Gastrocnemius medialis (tissue), 4 donors: ENCODE measurements around the gene RAB7A. TPM values are rescaled to one million over a fixed set of nuclear protein-coding genes. Genes with fewer than 3 reads are reported as not detected.

ENCODE experiments used
- ATAC-seq, 2 donors: fragments of 150-250 bp; one replicate each; pipeline ENCODE4 v1.9.1; 2016
- DNase-seq, 2 donors: peaks; one replicate each; pipeline ENCODE4 v3.0.0-alpha.2; 2019
- H3K27ac ChIP-seq, 4 donors: fragments of 200-600 bp; sonication (generic); 1 replicate in 1 of 4; 2 replicates in 3 of 4; pipeline ENCODE4 v1.5.1; 2016 to 2018; ENCODE audit warnings: mild to moderate bottlenecking in 2 of 4, moderate library complexity in 1 of 4
- H3K27me3 ChIP-seq, 3 donors: fragments of 200-600 bp; sonication (generic) in 2 of 3; 1 replicate in 1 of 3; 2 replicates in 2 of 3; pipeline versions ENCODE4 v1.5.1 to v1.6.0; 2016 to 2019; ENCODE audit warnings: mild to moderate bottlenecking in 1 of 3, moderate library complexity in 1 of 3
- H3K36me3 ChIP-seq, 2 donors: fragments of 200-600 bp; sonication (generic) in 1 of 2; one replicate each; pipeline ENCODE4 v1.5.1; 2017 to 2018
- H3K4me1 ChIP-seq, 2 donors: fragments of 200-600 bp; sonication (generic) in 1 of 2; one replicate each; pipeline ENCODE4 v1.5.1; 2016 to 2017; ENCODE audit warnings: mild to moderate bottlenecking in 2 of 2
- H3K4me3 ChIP-seq, 4 donors: fragments of 200-600 bp; sonication (generic) in 3 of 4; 1 replicate in 1 of 4; 2 replicates in 3 of 4; pipeline ENCODE4 v1.5.1; 2016 to 2019; ENCODE audit warnings: mild to moderate bottlenecking in 2 of 4
- H3K9me3 ChIP-seq, 3 donors: fragments of 200-600 bp; sonication (generic) in 2 of 3; 1 replicate in 1 of 3; 2 replicates in 2 of 3; pipeline ENCODE4 v1.5.1; 2016 to 2019
- CTCF ChIP-seq, 5 experiments: fragments of 450-650 bp in 3 of 5; fragments of 200-600 bp in 2 of 5; sonication (generic) in 2 of 5; IDR thresholded peaks in 4 of 5; conservative IDR thresholded peaks in 1 of 5; 1 replicate in 4 of 5; 2 replicates in 1 of 5; pipeline ENCODE4 v1.5.1; 2016 to 2019; ENCODE audit warnings: antibody characterized with exemption in 5 of 5, mild to moderate bottlenecking in 3 of 5, moderate library complexity in 3 of 5
- POLR2A ChIP-seq, 2 donors: fragments of 450-650 bp; IDR thresholded peaks; one replicate each; pipeline ENCODE4 v1.6.1; 2017; ENCODE audit warnings: antibody characterized with exemption in 2 of 2, mild to moderate bottlenecking in 2 of 2, moderate library complexity in 2 of 2
- in situ Hi-C, 4 donors: fragments of 200-750 bp; cut with MboI; loops; one replicate each; pipeline versions ENCODE4 v1.15.0 to v1.8.0; 2017; ENCODE audit warnings: low sequenced_read_pairs in 4 of 4
- intact Hi-C: fragments of 100-400 bp; cut with DNase I; formaldehyde crosslinking; loops from one replicate; pipeline ENCODE4 v1.15.1; 2023; ENCODE audit warnings: low total_unique reads
- total RNA-seq, 4 donors: library from RNA; depleted of rRNA; stranded (reverse); fragments of >200 nt; gene quantifications; one replicate each; pipeline versions ENCODE4 v1.1.0 to v1.2.3, GENCODE V29; 2016

Gene RAB7A
- total RNA-seq, 4 donors from 2014 or later, result 102 to 190 (median 149) TPM

- no peak for ATAC-seq
- TF ChIP-seq CTCF (IDR thresholded peaks at IDR 0.05 in 4 of 5, conservative IDR thresholded peaks at IDR 0.05 in 1 of 5), result no peak
- no peak for TF ChIP-seq POLR2A (IDR thresholded peaks at IDR 0.05)
- H3K36me3 ChIP-seq, result no peaks in the 10 kb centered on the region
- H3K27ac ChIP-seq, result no peak overlapping the region
- no peaks in the 10 kb centered on the region for H3K9me3 ChIP-seq
- no peaks in the 10 kb centered on the region for H3K27me3 ChIP-seq
- no peak overlapping the region for H3K4me3 ChIP-seq
- intact Hi-C loops, result no loop called here
- H3K4me1 ChIP-seq, result no peaks in the 10 kb centered on the region
- DNase-seq, result no peak
- in situ Hi-C loops, result no loop called here
Observed at GRCh38 chr3:128702391-128702790, 23.6 kb upstream of the RAB7A start.

GRCh38 chr3:128703561-128703960, 22.4 kb upstream of the RAB7A start:
- ATAC-seq (no peak), DNase-seq (no peak)
- Histone ChIP-seq H3K9me3 (no peaks in the 10 kb centered on the region), H3K27ac (no peak overlapping the region), H3K36me3 (no peaks in the 10 kb centered on the region), H3K4me3 (no peak overlapping the region), H3K4me1 (peaks cover 5 to 7% of the 10 kb centered on the region in 2 donors), H3K27me3 (no peaks in the 10 kb centered on the region)
- no peak for TF ChIP-seq CTCF (IDR thresholded peaks at IDR 0.05 in 4 of 5, conservative IDR thresholded peaks at IDR 0.05 in 1 of 5)
- in situ Hi-C loops (no loop called here), intact Hi-C loops (no loop called here)

- in situ Hi-C loops, result no loop called here
Observed at GRCh38 chr3:128706086-128706615, 19.8 kb upstream of the RAB7A start.

GRCh38 chr3:128707928-128708494, 18.0 kb upstream of the RAB7A start:
- DNase-seq (no peak), ATAC-seq (peak in 1 of 2 donors; percentile 18)
- no peak overlapping the region for H3K4me3 ChIP-seq
- no peaks in the 10 kb centered on the region for H3K36me3 ChIP-seq
- H3K27ac ChIP-seq, result peak overlapping the region; percentile 78 to 87 (median 85)
- H3K9me3 ChIP-seq, result no peaks in the 10 kb centered on the region
- peaks cover 9 to 15% of the 10 kb centered on the region in 2 donors for H3K4me1 ChIP-seq
- intact Hi-C loops, result loop anchor here (2.0 kb wide), 1 partner anchor 17 kb away; no protein-coding TSS in a partner anchor
- H3K27me3 ChIP-seq, result no peaks in the 10 kb centered on the region
- TF ChIP-seq CTCF (IDR thresholded peaks at IDR 0.05 in 4 of 5, conservative IDR thresholded peaks at IDR 0.05 in 1 of 5) (no peak), POLR2A (IDR thresholded peaks at IDR 0.05) (no peak)
- in situ Hi-C loops, result no loop called here

More at GRCh38 chr3:128706086-128706615, 19.8 kb upstream of the RAB7A start:
- intact Hi-C loops, result no loop called here
- no peaks in the 10 kb centered on the region for H3K27me3 ChIP-seq
- H3K9me3 ChIP-seq, result no peaks in the 10 kb centered on the region
- H3K4me1 ChIP-seq, result peaks cover 9 to 15% of the 10 kb centered on the region in 2 donors
- no peak overlapping the region for H3K27ac ChIP-seq
- TF ChIP-seq POLR2A (IDR thresholded peaks at IDR 0.05) (no peak), CTCF (IDR thresholded peaks at IDR 0.05 in 4 of 5, conservative IDR thresholded peaks at IDR 0.05 in 1 of 5) (no peak)
- H3K4me3 ChIP-seq, result no peak overlapping the region
- DNase-seq (no peak), ATAC-seq (no peak)
- H3K36me3 ChIP-seq, result no peaks in the 10 kb centered on the region
